GM06990 (cell line): Measurements from ENCODE around the gene MSI2.

ENCODE experiments used
- DNase-seq: peaks from one replicate; pipeline ENCODE4 v3.0.0-alpha.2; 2011; ENCODE audit not compliant: insufficient read length; ENCODE audit errors: extremely low read depth
- H3K27me3 ChIP-seq: replicated peaks from 2 replicates; pipeline ENCODE4 v1.6.0; 2011; ENCODE audit warnings: low read length; ENCODE audit not compliant: control insufficient read depth, insufficient read depth
- H3K36me3 ChIP-seq: 2 replicates; pipeline ENCODE4 v1.5.1; 2011; ENCODE audit warnings: low read length; ENCODE audit not compliant: control insufficient read depth, insufficient read depth
- H3K4me3 ChIP-seq: replicated peaks from 2 replicates; pipeline ENCODE4 v1.5.1; 2011; ENCODE audit warnings: low read depth, mild to moderate bottlenecking, control low read depth, low read length
- CTCF ChIP-seq: IDR thresholded peaks from 2 replicates; pipeline ENCODE4 v1.5.1; 2011; ENCODE audit warnings: low read length, control low read depth, mild to moderate bottlenecking, inconsistent platforms; ENCODE audit not compliant: insufficient read depth, poor library complexity, severe bottlenecking

Gene MSI2

GRCh38 chr17:57703273-57703672, 446.9 kb downstream of the MSI2 start:
- DNase-seq, result no peak
- no peak for TF ChIP-seq CTCF
- H3K4me3 ChIP-seq, result no peak overlapping the region
- H3K27me3 ChIP-seq, result no peaks in the 10 kb centered on the region; the same call in 1 of the 2 replicates
- no peaks in the 10 kb centered on the region for H3K36me3 ChIP-seq

- no peak for TF ChIP-seq CTCF
Observed at GRCh38 chr17:57704448-57704847, 448.1 kb downstream of the MSI2 start.

GRCh38 chr17:57705921-57706695, 449.8 kb downstream of the MSI2 start:
- TF ChIP-seq CTCF, result no peak
- DNase-seq, result no peak
- Histone ChIP-seq H3K4me3 (no peak overlapping the region), H3K27me3 (no peaks in the 10 kb centered on the region; the same call in 1 of the 2 replicates), H3K36me3 (no peaks in the 10 kb centered on the region)

More at GRCh38 chr17:57704448-57704847, 448.1 kb downstream of the MSI2 start:
- Histone ChIP-seq H3K4me3 (no peak overlapping the region), H3K36me3 (no peaks in the 10 kb centered on the region), H3K27me3 (no peaks in the 10 kb centered on the region; the same call in 1 of the 2 replicates)
- no peak for DNase-seq

- DNase-seq, result no peak
- no peaks in the 10 kb centered on the region; the same call in 1 of the 2 replicates for H3K27me3 ChIP-seq
- H3K36me3 ChIP-seq, result no peaks in the 10 kb centered on the region
- no peak for TF ChIP-seq CTCF
- H3K4me3 ChIP-seq, result no peak overlapping the region
Observed at GRCh38 chr17:57706761-57707160, 450.4 kb downstream of the MSI2 start.

DNA sequence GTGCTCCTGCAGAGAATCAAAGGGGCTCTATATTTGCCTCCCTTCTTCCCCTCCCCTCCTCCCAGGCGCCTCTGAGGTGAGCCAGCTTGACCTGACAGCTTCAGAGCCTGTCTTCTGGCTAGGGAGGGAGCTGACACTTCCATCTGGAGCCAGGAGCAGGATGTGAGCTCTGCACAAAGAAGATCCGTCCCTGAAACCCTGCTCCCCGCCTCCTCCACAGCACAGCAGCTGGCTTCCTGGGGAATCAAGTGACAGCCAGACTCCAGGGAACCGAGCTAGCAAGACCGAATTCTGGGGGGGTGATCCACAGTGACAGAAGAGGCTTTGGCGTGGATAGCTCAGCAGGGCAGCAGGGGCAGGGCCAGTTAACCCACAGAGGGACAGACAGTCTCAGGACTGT, 451.6 kb downstream of the MSI2 start:
- TF ChIP-seq CTCF, result no peak
- no peak overlapping the region for H3K4me3 ChIP-seq
- no peaks in the 10 kb centered on the region for H3K36me3 ChIP-seq
- H3K27me3 ChIP-seq, result no peaks in the 10 kb centered on the region; the same call in 1 of the 2 replicates
- no peak for DNase-seq

GRCh38 chr17:57708410-57708809, 452.1 kb downstream of the MSI2 start:
- DNase-seq, result no peak
- no peaks in the 10 kb centered on the region for H3K36me3 ChIP-seq
- TF ChIP-seq CTCF, result no peak
- no peaks in the 10 kb centered on the region; the same call in 1 of the 2 replicates for H3K27me3 ChIP-seq
- no peak overlapping the region for H3K4me3 ChIP-seq
